IMR-90 (cell line): Measurements from ENCODE around the gene CHRNB1. TPM values are rescaled to one million over a fixed set of nuclear protein-coding genes. Genes with fewer than 3 reads are reported as not detected.

Experiments used
- ELK1 ChIP-seq: fragments of 150-350 bp; IDR thresholded peaks from 2 replicates; pipeline ENCODE4 v1.6.1; 2016; ENCODE audit warnings: low read depth, mild to moderate bottlenecking, low read length, moderate library complexity, borderline replicate concordance
- MXI1 ChIP-seq: IDR thresholded peaks from 2 replicates; pipeline ENCODE4 v1.6.1; 2012; ENCODE audit warnings: low read depth, mild to moderate bottlenecking, low read length, moderate library complexity, borderline replicate concordance
- polyA plus RNA-seq, 3 experiments: library from polyadenylated mRNA; depleted of rRNA; stranded (reverse); fragments of >200 nt; gene quantifications; 2 replicates each; pipeline ENCODE4 v1.2.3, GENCODE V29; 2012; ENCODE audit warnings: low replicate concordance in 1 of 3
- total RNA-seq: library from RNA; depleted of rRNA; stranded (reverse); fragments of >200 nt; gene quantifications from 2 replicates; pipeline ENCODE4 v1.2.3, GENCODE V29; 2012

Gene CHRNB1
- total and polyA plus RNA-seq, 2 of the 4 experiments (the other 2 are of a cell fraction): 4.3 to 6.0 TPM

DNA sequence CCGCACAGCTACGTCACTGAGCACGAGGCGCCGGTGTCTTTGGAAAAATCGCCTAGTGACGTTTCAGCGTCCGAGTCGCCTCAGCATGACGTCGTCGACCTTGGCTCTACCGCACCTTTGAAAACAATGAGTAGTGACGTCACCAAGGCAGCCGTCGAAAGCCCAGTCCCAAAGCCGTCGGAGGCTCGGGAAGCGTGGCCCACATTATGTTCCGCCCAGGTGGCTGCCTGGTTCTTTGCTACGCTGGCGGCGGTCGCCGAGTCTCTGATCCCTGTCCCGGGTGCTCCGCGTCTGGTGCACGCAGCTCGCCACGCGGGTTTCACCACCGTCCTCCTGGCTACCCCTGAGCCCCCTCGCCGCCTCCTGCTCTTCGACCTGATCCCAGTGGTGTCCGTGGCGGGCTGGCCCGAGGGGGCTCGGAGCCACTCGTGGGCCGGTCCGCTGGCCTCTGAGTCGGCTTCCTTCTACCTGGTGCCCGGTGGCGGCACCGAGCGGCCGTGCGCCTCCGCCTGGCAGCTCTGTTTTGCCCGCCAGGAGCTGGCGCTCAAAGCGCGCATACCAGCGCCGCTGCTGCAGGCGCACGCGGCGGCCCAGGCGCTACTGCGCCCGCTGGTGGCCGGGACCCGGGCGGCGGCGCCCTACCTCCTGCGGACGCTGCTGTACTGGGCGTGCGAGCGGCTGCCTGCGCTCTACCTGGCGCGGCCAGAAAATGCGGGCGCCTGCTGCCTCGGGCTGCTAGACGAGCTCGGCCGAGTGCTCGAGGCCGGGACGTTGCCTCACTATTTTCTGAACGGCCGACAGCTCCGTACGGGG lies 8.1 kb upstream of the CHRNB1 start (continued):
- TF ChIP-seq ELK1 (no peak), MXI1 (peak; percentile 80)
